Measurements from ENCODE around the gene EPHB1. TPM values are rescaled to one million over a fixed set of nuclear protein-coding genes. Genes with fewer than 3 reads are reported as not detected.

The EPHB1 gene
- total RNA-seq, 2 donors from 2014 or later, result 1.9 to 3.2 TPM

DNA sequence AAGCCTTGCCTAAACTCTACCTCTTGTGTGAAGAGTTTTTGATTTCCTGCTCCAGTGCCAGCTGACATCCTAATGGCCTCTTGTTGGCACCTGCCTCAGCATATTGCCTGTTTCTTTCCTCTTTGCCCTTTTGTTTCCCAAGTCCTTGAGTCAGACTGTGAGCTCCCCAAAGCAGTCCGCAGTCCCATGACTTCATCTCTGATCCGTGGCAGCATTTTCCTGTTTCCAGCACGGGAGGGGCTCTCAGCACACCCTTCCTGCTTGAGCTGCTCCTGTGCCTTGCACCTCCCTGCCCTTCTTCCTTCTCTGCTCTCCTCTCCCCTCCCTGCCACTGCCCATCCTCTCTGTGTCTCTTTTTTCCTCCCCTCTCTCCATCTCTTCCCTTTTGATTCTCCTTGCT lies 179.6 kb downstream of the EPHB1 start:
- no peak for DNase-seq (ENCODE audit: low spot score)
- Histone ChIP-seq H3K36me3 (no peaks in the 10 kb centered on the region), H3K27me3 (no peaks in the 10 kb centered on the region), H3K4me3 (no peak overlapping the region), H3K4me1 (no peaks in the 10 kb centered on the region), H3K27ac (no peak overlapping the region), H3K9me3 (no peaks in the 10 kb centered on the region)
- no peak for TF ChIP-seq CTCF (IDR thresholded peaks at IDR 0.05)

DNA sequence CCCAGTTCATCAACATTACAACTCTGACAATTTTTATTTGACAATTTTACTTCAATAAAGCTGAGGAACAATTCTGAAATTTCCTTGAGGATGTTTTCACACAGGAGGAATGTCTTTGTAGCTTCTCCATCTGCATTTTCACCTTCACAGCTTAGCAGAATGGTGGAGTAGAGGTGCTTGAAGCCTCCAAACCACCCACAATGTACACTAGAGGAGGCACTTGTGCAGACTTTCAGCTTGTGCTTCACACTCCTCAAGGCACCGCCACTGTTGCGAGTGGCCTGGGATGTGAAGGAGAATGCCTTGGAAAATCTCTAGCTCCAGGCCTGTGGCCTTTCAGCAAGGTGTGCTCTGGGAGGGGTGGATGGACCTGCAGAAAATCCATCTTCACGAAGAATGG lies 181.9 kb downstream of the EPHB1 start:
- H3K36me3 ChIP-seq, result no peaks in the 10 kb centered on the region
- no peaks in the 10 kb centered on the region for H3K9me3 ChIP-seq
- no peaks in the 10 kb centered on the region for H3K27me3 ChIP-seq
- no peak overlapping the region for H3K27ac ChIP-seq
- no peak for TF ChIP-seq CTCF (IDR thresholded peaks at IDR 0.05)
- no peak for DNase-seq (ENCODE audit: low spot score)
- no peak overlapping the region for H3K4me3 ChIP-seq
- H3K4me1 ChIP-seq, result no peaks in the 10 kb centered on the region

- no peaks in the 10 kb centered on the region for H3K27me3 ChIP-seq
- no peaks in the 10 kb centered on the region for H3K36me3 ChIP-seq
- no peaks in the 10 kb centered on the region for H3K4me1 ChIP-seq
- no peaks in the 10 kb centered on the region for H3K9me3 ChIP-seq
- no peak for TF ChIP-seq CTCF (IDR thresholded peaks at IDR 0.05)
- DNase-seq (ENCODE audit: low spot score), result no peak
- H3K27ac ChIP-seq, result no peak overlapping the region
- no peak overlapping the region for H3K4me3 ChIP-seq
Observed at GRCh38 chr3:134978658-134979057, 183.6 kb downstream of the EPHB1 start.

- no peak for TF ChIP-seq CTCF (IDR thresholded peaks at IDR 0.05)
- H3K9me3 ChIP-seq, result no peaks in the 10 kb centered on the region
Observed at GRCh38 chr3:134985864-134986715, 191.0 kb downstream of the EPHB1 start.

DNA sequence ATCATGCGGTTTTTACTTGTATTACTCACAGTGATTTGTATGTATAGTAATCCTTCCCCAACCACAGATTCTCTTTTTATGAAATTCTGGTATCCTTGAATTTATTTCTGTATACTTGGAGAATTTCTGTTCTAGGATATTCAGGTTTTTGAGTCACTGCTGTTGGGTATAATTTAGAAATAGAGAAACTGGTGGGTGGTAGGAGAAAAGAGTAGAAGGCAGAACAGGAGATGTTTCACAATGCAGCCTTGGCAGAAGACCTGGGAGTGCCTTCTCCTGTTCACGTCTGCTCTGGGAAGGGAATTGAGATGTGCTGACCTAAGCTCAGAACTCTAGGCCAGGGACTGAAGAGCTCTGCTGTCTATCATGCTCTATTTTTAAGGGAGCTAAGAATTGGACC lies 193.6 kb downstream of the EPHB1 start:
- Histone ChIP-seq H3K9me3 (no peaks in the 10 kb centered on the region), H3K36me3 (no peaks in the 10 kb centered on the region), H3K4me3 (no peak overlapping the region), H3K27ac (no peak overlapping the region), H3K4me1 (no peaks in the 10 kb centered on the region), H3K27me3 (no peaks in the 10 kb centered on the region)
- TF ChIP-seq CTCF (IDR thresholded peaks at IDR 0.05), result no peak
- DNase-seq (ENCODE audit: low spot score), result no peak

More at GRCh38 chr3:134985864-134986715, 191.0 kb downstream of the EPHB1 start:
- DNase-seq (ENCODE audit: low spot score), result no peak
- Histone ChIP-seq H3K27me3 (no peaks in the 10 kb centered on the region), H3K36me3 (no peaks in the 10 kb centered on the region), H3K4me1 (no peaks in the 10 kb centered on the region), H3K4me3 (no peak overlapping the region), H3K27ac (no peak overlapping the region)

DNA sequence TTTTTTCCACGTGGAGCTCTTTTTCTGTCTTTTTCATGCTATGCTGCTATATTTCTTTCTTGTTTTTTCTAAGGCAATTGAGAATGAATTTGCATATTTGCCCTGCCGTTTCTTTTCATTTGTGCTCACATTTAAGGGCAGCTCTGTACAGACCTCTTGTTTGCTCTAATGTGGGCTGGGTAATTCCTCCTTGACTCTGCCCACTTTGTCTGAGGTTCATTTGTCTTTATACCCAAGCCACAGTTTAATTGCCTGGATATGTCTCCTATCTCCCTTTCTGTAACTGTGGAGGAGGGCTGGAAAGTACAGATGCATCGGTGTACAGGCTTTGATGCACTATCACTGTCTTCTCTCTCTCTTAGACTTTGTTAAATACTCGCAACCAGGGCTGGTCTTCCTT lies 195.9 kb downstream of the EPHB1 start:
- DNase-seq (ENCODE audit: low spot score), result no peak
- Histone ChIP-seq H3K4me1 (no peaks in the 10 kb centered on the region), H3K4me3 (no peak overlapping the region), H3K27me3 (no peaks in the 10 kb centered on the region), H3K9me3 (no peaks in the 10 kb centered on the region), H3K36me3 (no peaks in the 10 kb centered on the region), H3K27ac (no peak overlapping the region)
- TF ChIP-seq CTCF (IDR thresholded peaks at IDR 0.05), result no peak

All from right atrium auricular region (tissue), 2 donors.